Epithelial cell of proximal tubule (primary cell): ENCODE results near the gene KMO. TPM values are rescaled to one million over a fixed set of nuclear protein-coding genes. Genes with fewer than 3 reads are reported as not detected.

ENCODE experiments used
- DNase-seq: peaks from one replicate; pipeline ENCODE4 v3.0.0-alpha.2; 2011; ENCODE audit warnings: low read depth
- H3K4me3 ChIP-seq: 2 replicates; pipeline ENCODE4 v1.5.1; 2011; ENCODE audit warnings: low read depth, mild to moderate bottlenecking, low read length
- total RNA-seq: library from RNA; depleted of rRNA; stranded (reverse); fragments of >200 nt; gene quantifications from 2 replicates; pipeline ENCODE4 v1.2.3, GENCODE V29; 2015
- TF ChIP-seq, protein P1 (sequence below): conservative IDR thresholded peaks from 2 replicates; pipeline ENCODE4 v1.5.1; 2012; ENCODE audit warnings: low read depth, mild to moderate bottlenecking, low read length

The KMO gene
- total RNA-seq: 1.0 TPM in 1 of 2 replicates, not detected in the other

DNA sequence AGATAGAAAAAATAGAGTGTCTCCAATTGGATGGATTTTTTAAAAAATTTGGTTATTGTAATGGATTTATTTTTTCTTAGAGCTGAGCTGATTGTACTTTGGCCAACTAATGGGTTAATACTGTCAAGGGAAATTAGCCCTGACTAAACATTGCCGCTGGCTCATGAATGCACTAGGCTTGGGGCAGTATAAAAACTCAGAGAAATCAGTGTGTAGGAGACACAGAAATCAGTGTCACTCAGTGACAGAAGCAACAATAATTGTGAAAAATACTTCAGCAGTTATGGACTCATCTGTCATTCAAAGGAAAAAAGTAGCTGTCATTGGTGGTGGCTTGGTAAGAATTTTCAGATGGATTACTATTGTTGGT, at the start of gene KMO:
TSS of gene KMO (plus strand) at position 217 of the 370 bp plus-strand sequence. CDS start at position 284, 67 bp downstream.
- peak within 1 kb of the TSS; percentile 46 for H3K4me3 ChIP-seq
- TF ChIP-seq, protein P1, sequence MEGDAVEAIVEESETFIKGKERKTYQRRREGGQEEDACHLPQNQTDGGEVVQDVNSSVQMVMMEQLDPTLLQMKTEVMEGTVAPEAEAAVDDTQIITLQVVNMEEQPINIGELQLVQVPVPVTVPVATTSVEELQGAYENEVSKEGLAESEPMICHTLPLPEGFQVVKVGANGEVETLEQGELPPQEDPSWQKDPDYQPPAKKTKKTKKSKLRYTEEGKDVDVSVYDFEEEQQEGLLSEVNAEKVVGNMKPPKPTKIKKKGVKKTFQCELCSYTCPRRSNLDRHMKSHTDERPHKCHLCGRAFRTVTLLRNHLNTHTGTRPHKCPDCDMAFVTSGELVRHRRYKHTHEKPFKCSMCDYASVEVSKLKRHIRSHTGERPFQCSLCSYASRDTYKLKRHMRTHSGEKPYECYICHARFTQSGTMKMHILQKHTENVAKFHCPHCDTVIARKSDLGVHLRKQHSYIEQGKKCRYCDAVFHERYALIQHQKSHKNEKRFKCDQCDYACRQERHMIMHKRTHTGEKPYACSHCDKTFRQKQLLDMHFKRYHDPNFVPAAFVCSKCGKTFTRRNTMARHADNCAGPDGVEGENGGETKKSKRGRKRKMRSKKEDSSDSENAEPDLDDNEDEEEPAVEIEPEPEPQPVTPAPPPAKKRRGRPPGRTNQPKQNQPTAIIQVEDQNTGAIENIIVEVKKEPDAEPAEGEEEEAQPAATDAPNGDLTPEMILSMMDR: no peak
- no peak for DNase-seq

DNA sequence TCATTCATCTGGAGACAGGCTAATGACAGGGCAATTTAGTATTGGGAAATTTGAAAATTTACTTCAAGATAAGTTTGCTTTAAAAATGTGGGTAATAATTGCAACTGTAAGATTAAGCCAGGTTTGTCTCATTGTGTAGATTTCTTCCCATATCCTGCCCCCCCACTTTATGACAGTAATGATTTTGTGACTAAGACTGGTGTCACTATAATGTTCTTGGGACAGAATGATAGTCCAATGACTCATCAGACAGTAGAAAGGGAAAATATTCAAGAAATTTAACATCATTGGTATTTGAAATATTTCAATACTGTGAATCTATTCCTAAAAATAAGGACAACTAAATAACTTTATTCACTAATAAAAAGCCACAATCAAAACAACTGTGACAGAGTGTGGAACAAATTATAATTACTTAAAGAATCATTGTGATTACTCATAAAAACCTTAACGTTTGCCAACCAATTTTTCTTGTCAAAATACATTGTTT, 49.4 kb upstream of the KMO start:
- DNase-seq: no peak
- H3K4me3 ChIP-seq: no peak overlapping the region
- TF ChIP-seq, protein P1: no peak

DNA sequence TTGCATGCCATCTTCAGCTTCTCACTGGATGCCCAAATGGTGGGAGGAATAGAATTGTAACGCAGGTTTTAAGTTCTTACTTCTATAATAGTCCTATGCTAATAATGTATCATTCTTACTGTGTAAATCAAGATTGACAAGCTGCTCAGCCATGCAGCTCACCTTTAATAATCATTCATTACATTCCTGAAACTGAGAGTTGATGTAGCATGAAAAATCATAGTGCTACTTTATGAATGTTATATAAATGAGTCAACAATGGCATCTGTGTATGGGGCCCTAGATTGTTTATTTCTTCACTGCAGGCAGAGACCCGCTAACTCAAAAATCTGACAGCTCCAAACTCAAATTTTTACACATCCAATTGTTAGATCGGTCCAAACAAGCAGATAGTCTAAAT, 47.0 kb upstream of the KMO start:
- H3K4me3 ChIP-seq: no peak overlapping the region
- DNase-seq: no peak
- TF ChIP-seq, protein P1: no peak

DNA sequence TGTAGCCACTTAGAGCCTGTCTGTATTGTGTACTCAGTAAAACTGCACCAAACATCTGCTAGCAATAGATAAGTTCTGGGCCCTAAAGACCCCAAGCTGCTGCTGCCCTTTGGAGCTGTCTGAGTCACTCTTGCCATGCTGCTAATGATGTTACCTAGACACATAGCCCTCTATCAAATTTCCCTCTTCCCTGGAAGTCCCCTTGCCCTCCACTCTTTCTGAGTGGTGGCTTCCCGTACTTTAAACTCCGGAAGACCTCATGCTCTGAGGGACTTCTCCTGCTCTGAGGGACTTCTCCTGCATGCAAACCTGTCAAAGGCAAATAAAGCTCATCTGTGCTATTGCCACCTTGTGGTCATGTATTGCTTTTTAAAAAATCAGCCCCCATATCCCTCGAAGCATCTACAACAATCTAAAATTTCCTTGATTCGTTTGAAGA, 46.6 kb upstream of the KMO start:
- H3K4me3 ChIP-seq: no peak overlapping the region
- TF ChIP-seq, protein P1: peak; percentile 63
- DNase-seq: no peak

DNA sequence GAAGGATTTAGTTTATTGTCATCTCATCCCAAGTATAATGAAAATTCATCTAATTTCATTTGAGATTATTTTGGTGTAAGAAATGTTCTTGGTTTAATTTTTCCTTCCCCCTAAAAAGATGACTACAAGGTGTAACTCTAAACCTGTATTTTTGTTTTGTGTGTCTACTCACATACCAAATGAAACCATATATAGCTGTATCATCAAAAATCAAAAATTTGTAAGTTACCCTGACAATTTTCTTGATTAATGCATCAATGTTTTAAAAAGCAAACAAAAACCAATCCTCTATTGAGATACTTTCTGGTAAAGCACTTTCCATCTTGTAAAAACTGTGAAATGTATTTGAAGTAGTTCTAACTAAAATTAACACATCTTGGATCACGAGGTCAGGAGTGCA, 43.4 kb upstream of the KMO start:
- no peak for DNase-seq
- TF ChIP-seq, protein P1: no peak
- H3K4me3 ChIP-seq: no peak overlapping the region

DNA sequence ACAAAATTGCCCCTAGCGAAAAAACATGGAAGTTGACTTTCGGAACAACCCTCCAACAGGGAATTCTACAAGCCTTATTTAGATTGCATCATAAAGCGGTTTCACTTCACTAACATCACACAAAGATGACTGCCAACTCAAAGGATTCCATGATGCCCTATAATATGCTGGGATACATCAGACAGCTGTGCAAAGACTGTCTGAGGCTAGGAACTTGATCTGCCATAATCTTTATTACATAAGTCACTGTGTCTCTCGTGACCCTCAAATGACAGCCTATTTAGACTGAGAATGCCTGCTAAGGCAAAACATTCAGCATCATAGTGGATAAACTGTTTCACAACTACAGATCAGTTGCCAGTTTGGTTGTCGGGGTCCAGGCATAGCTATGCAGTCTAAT, 36.4 kb upstream of the KMO start:
- TF ChIP-seq, protein P1: no peak
- no peak for DNase-seq
- no peak overlapping the region for H3K4me3 ChIP-seq

DNA sequence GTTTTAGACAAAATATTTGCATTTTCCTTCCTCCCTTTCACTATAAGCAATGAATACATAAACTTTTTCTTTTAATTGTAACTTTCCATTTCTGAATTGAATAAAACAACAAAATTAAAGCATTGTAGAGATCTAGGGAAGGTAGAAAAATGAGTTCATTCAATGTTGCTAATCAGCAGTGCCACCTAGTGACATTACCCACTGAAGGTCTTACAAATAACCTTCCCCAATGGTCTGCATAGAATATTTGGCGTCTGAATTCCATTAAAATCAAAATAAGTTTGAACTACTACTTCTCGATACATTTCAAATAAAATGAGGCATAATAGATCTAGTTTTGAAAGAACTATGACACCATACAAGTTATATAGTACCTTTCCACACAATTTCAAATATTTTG, 32.3 kb upstream of the KMO start:
- DNase-seq: no peak
- TF ChIP-seq, protein P1: peak; percentile 73
- H3K4me3 ChIP-seq: no peak overlapping the region
